Measurements from ENCODE around the gene FXYD6. TPM values are rescaled to one million over a fixed set of nuclear protein-coding genes. Genes with fewer than 3 reads are reported as not detected.

Gene FXYD6
- total RNA-seq, 2 experiments from 2014 or later: not detected

- Histone ChIP-seq H4K20me1 (ENCODE audit: insufficient read depth, low read length) (no peaks in the 10 kb centered on the region), H2AFZ (ENCODE audit: low read length) (no peak overlapping the region), H3K4me2 (ENCODE audit: low read length) (no peak overlapping the region), H3K4me3 (ENCODE audit: low read depth, low read length, poor library complexity, severe bottlenecking) (no peak overlapping the region), H3K79me2 (ENCODE audit: insufficient read depth, low read depth, low read length) (no peaks in the 10 kb centered on the region), H3K9me2 (ENCODE audit: insufficient read depth, low read length) (no peaks in the 10 kb centered on the region), H3K36me3 (ENCODE audit: insufficient read depth, low read length) (no peaks in the 10 kb centered on the region), H3K9me3 (ENCODE audit: low read length) (no peaks in the 10 kb centered on the region), H3K27ac (ENCODE audit: low read depth, low read length, poor library complexity, severe bottlenecking) (no peak overlapping the region), H3K4me1 (ENCODE audit: insufficient read depth, low read length, poor library complexity, severe bottlenecking) (no peaks in the 10 kb centered on the region)
- TF ChIP-seq EZH2phosphoT487 (IDR thresholded peaks at IDR 0.05; ENCODE audit: borderline replicate concordance, low read depth, low read length): no peak
- TF ChIP-seq CTCF (conservative IDR thresholded peaks at IDR 0.05; ENCODE audit: low read length): no peak
- intact Hi-C loops (cut with micrococcal nuclease; ENCODE audit: unreplicated experiment): no loop called here
- POLR2A ChIA-PET: interaction anchor here (0.6 to 0.7 kb wide), 2 partner anchors 117 to 150 kb away, joined by 5 to 7 read pairs; no protein-coding TSS in a partner anchor
- no peak for DNase-seq (ENCODE audit: low spot score)
- BruUV-seq (replicated peaks): no TSS peak
- CTCF ChIA-PET (ENCODE audit: unreplicated experiment): no interaction called here
Observed at GRCh38 chr11:117906710-117907109, 30.3 kb upstream of the FXYD6 start.

- no peak for DNase-seq (ENCODE audit: low spot score)
- no peaks in the 10 kb centered on the region for H4K20me1 ChIP-seq (ENCODE audit: insufficient read depth, low read length)
- POLR2A ChIA-PET: no interaction called here
- no peak overlapping the region for H3K4me3 ChIP-seq (ENCODE audit: low read depth, low read length, poor library complexity, severe bottlenecking)
- TF ChIP-seq EZH2phosphoT487 (IDR thresholded peaks at IDR 0.05; ENCODE audit: borderline replicate concordance, low read depth, low read length) (no peak), CTCF (conservative IDR thresholded peaks at IDR 0.05; ENCODE audit: low read length) (no peak)
- no TSS peak for BruUV-seq (replicated peaks)
- H3K79me2 ChIP-seq (ENCODE audit: insufficient read depth, low read depth, low read length): no peaks in the 10 kb centered on the region
- no peaks in the 10 kb centered on the region for H3K4me1 ChIP-seq (ENCODE audit: insufficient read depth, low read length, poor library complexity, severe bottlenecking)
- CTCF ChIA-PET (ENCODE audit: unreplicated experiment): no interaction called here
- H3K27ac ChIP-seq (ENCODE audit: low read depth, low read length, poor library complexity, severe bottlenecking): no peak overlapping the region
- H2AFZ ChIP-seq (ENCODE audit: low read length): no peak overlapping the region
- no peaks in the 10 kb centered on the region for H3K9me3 ChIP-seq (ENCODE audit: low read length)
- H3K9me2 ChIP-seq (ENCODE audit: insufficient read depth, low read length): no peaks in the 10 kb centered on the region
- intact Hi-C loops (cut with micrococcal nuclease; ENCODE audit: unreplicated experiment): no loop called here
- H3K4me2 ChIP-seq (ENCODE audit: low read length): no peak overlapping the region
- H3K36me3 ChIP-seq (ENCODE audit: insufficient read depth, low read length): no peaks in the 10 kb centered on the region
Observed at GRCh38 chr11:117906126-117906525, 29.7 kb upstream of the FXYD6 start.

GRCh38 chr11:117905524-117905923 lies 29.1 kb upstream of the FXYD6 start:
- no peak overlapping the region for H3K4me2 ChIP-seq (ENCODE audit: low read length)
- TF ChIP-seq EZH2phosphoT487 (IDR thresholded peaks at IDR 0.05; ENCODE audit: borderline replicate concordance, low read depth, low read length): no peak
- TF ChIP-seq CTCF (conservative IDR thresholded peaks at IDR 0.05; ENCODE audit: low read length): no peak
- intact Hi-C loops (cut with micrococcal nuclease; ENCODE audit: unreplicated experiment): no loop called here
- no peak overlapping the region for H2AFZ ChIP-seq (ENCODE audit: low read length)
- H3K4me3 ChIP-seq (ENCODE audit: low read depth, low read length, poor library complexity, severe bottlenecking): no peak overlapping the region
- H3K27ac ChIP-seq (ENCODE audit: low read depth, low read length, poor library complexity, severe bottlenecking): no peak overlapping the region
- H3K79me2 ChIP-seq (ENCODE audit: insufficient read depth, low read depth, low read length): no peaks in the 10 kb centered on the region
- CTCF ChIA-PET (ENCODE audit: unreplicated experiment): no interaction called here
- no peak for DNase-seq (ENCODE audit: low spot score)
- no peaks in the 10 kb centered on the region for H3K9me3 ChIP-seq (ENCODE audit: low read length)
- no peaks in the 10 kb centered on the region for H3K36me3 ChIP-seq (ENCODE audit: insufficient read depth, low read length)
- H3K9me2 ChIP-seq (ENCODE audit: insufficient read depth, low read length): no peaks in the 10 kb centered on the region
- no peaks in the 10 kb centered on the region for H3K4me1 ChIP-seq (ENCODE audit: insufficient read depth, low read length, poor library complexity, severe bottlenecking)
- POLR2A ChIA-PET: no interaction called here
- no peaks in the 10 kb centered on the region for H4K20me1 ChIP-seq (ENCODE audit: insufficient read depth, low read length)
- no TSS peak for BruUV-seq (replicated peaks)

Measured in OCI-LY7 (cell line).